Measurements from ENCODE around the gene CHRNB1. TPM values are rescaled to one million over a fixed set of nuclear protein-coding genes. Genes with fewer than 3 reads are reported as not detected.

The CHRNB1 gene
- total and polyA plus RNA-seq, 2 of the 8 experiments (the other 6 are each of a cell fraction or from before 2014, with no cell fraction given) = 14.1 to 28.2 TPM

GRCh38 chr17:7396147-7396546 is 48.7 kb upstream of the CHRNB1 start:
- Histone ChIP-seq H2BK120ac (replicated peaks; ENCODE audit: low read depth, low read length) (no peak overlapping the region), H3K27me3 (replicated peaks in 1 of 4; ENCODE audit: control insufficient read depth in 3 of 4, extremely low read depth in 1 of 4, insufficient read depth in 3 of 4, low read length in 3 of 4) (no peaks in the 10 kb centered on the region), H3K27ac (ENCODE audit: low read depth, low read length) (no peak overlapping the region), H3K36me3 (ENCODE audit: control insufficient read depth in 2 of 4, insufficient read depth in 4 of 4, low read length in 3 of 4) (peaks cover 0 to 6% (median 1%) of the 10 kb centered on the region in 4 experiments; a peak in 3 of 8 replicates), H4K20me1 (replicated peaks in 1 of 2; ENCODE audit: control insufficient read depth in 1 of 2, insufficient read depth in 2 of 2, low read length in 2 of 2) (peaks cover 0 to 2% of the 10 kb centered on the region in 2 experiments), H2AK5ac (ENCODE audit: low read depth, low read length) (no peak overlapping the region), H3K56ac (replicated peaks; ENCODE audit: insufficient read length, low read depth, low read length) (no peak overlapping the region), H3K14ac (ENCODE audit: insufficient read length) (no peak overlapping the region), H4K91ac (replicated peaks; ENCODE audit: insufficient read length, low read length) (no peak overlapping the region), H3K4me1 (replicated peaks in 1 of 4; ENCODE audit: control insufficient read depth in 3 of 4, insufficient read depth in 4 of 4, low read length in 3 of 4) (peaks cover 0 to 9% (median 3%) of the 10 kb centered on the region in 4 experiments; a peak in 4 of 7 replicates), H3K23ac (ENCODE audit: insufficient read length) (no peak overlapping the region), H3K4me3 (ENCODE audit: extremely low read depth in 1 of 4, insufficient read depth in 2 of 4, low read depth in 3 of 4, low read length in 4 of 4) (no peak overlapping the region), H2BK20ac (ENCODE audit: low read length) (no peak overlapping the region), H2BK15ac (ENCODE audit: low read length) (no peak overlapping the region), H3K79me2 (ENCODE audit: control insufficient read depth in 1 of 2, insufficient read depth in 2 of 2, low read length in 2 of 2) (no peaks in the 10 kb centered on the region), H2BK12ac (ENCODE audit: low read depth, low read length) (no peak overlapping the region), H4K5ac (ENCODE audit: insufficient read length, low read depth, low read length) (no peak overlapping the region), H3K18ac (ENCODE audit: extremely low read depth, low read length) (no peak overlapping the region), H3K23me2 (ENCODE audit: low read depth, low read length) (peaks cover 14% of the 10 kb centered on the region; the same call in 1 of the 2 replicates), H3K9me3 (ENCODE audit: insufficient read depth in 2 of 2, low read depth in 1 of 2, low read length in 1 of 2) (no peaks in the 10 kb centered on the region), H3K4me2 (ENCODE audit: insufficient read depth in 1 of 2, low read depth in 2 of 2, low read length in 2 of 2) (no peak overlapping the region), H3K9ac (replicated peaks in 1 of 4; ENCODE audit: extremely low read depth in 1 of 4, low read depth in 3 of 4, low read length in 3 of 4) (no peak overlapping the region), H4K8ac (ENCODE audit: extremely low read depth, insufficient read depth, low read length) (no peak overlapping the region), H3K79me1 (ENCODE audit: low read depth, low read length) (no peaks in the 10 kb centered on the region; the same call in 1 of the 2 replicates), H2AFZ (ENCODE audit: low read length) (no peak overlapping the region), H2BK5ac (ENCODE audit: low read depth, low read length) (no peak overlapping the region), H3K4ac (replicated peaks; ENCODE audit: insufficient read length, low read depth, low read length) (no peak overlapping the region)
- ChIA-PET CTCF (ENCODE audit: partially characterized antibody) (interaction anchor here (0.8 to 1.8 kb wide), 4 partner anchors 8 to 115 kb away, joined by 3 to 7 read pairs (median 4); partner anchors contain the start of genes SLC2A4 and TMEM256), POLR2A (ENCODE audit: partially characterized antibody) (interaction anchor here (1.0 to 2.4 kb wide), 2 partner anchors 12 to 39 kb away, joined by 3 to 5 read pairs; partner anchors contain the start of gene TMEM102)
- no peak for FAIRE-seq
- 73% methylated on average over 4 of the region's 4 CpGs; no CpG with 5 or more reads in 1 of the 2 experiments for WGBS, 2 experiments (ENCODE audit: extremely low coverage in 1 of 2, insufficient coverage in 1 of 2, insufficient read length in 1 of 2, insufficient replicate concordance in 2 of 2, low coverage in 1 of 2, low lambda C conversion rate in 2 of 2, missing lambda C conversion rate in 1 of 2)
- DNase-seq (ENCODE audit: low read depth in 1 of 2, low spot score in 2 of 2) = no peak
- TF ChIP-seq FOSL1 (IDR thresholded peaks at IDR 0.05; ENCODE audit: insufficient read depth, low read depth, low read length) = no peak
- TF ChIP-seq NRF1 (IDR thresholded peaks at IDR 0.05; ENCODE audit: low read depth, low read length) = no peak
- TF ChIP-seq RNF2 (IDR thresholded peaks at IDR 0.05; ENCODE audit: borderline replicate concordance, low read depth, low read length, missing control alignments, poor library complexity, severe bottlenecking) = no peak
- TF ChIP-seq TAF7 (optimal IDR thresholded peaks at IDR 0.05; ENCODE audit: borderline replicate concordance, low read depth, low read length) = no peak
- TF ChIP-seq SIRT6 (IDR thresholded peaks at IDR 0.05; ENCODE audit: low read length) = no peak
- TF ChIP-seq EP300 (IDR thresholded peaks at IDR 0.05; ENCODE audit: borderline replicate concordance in 1 of 2, low read depth in 2 of 2, low read length in 2 of 2) = no peak
- no peak for TF ChIP-seq GTF2F1 (IDR thresholded peaks at IDR 0.05; ENCODE audit: borderline replicate concordance, low read depth, low read length)
- no peak for TF ChIP-seq KDM5A (IDR thresholded peaks at IDR 0.05; ENCODE audit: low read length)
